Sigmoid colon (tissue), 7 donors: ENCODE data around the gene GALNT10. TPM values are rescaled to one million over a fixed set of nuclear protein-coding genes. Genes with fewer than 3 reads are reported as not detected.

Experiments
- DNase-seq: peaks from one replicate; pipeline ENCODE4 v3.0.0-alpha.2; 2019
- H3K27ac ChIP-seq, 4 donors: fragments of 200-600 bp; sonication (generic); one replicate each; pipeline ENCODE4 v1.5.1; 2016 to 2019; ENCODE audit warnings: mild to moderate bottlenecking in 1 of 4
- H3K27me3 ChIP-seq, 3 donors: fragments of 200-600 bp; sonication (generic); one replicate each; pipeline ENCODE4 v1.5.1; 2019; ENCODE audit warnings: mild to moderate bottlenecking in 1 of 3
- H3K36me3 ChIP-seq, 4 donors: fragments of 200-600 bp; sonication (generic); one replicate each; pipeline ENCODE4 v1.5.1; 2016 to 2019
- H3K4me1 ChIP-seq, 4 donors: fragments of 200-600 bp; sonication (generic); one replicate each; pipeline ENCODE4 v1.5.1; 2017 to 2019
- H3K4me3 ChIP-seq, 4 donors: fragments of 200-600 bp; sonication (generic); one replicate each; pipeline ENCODE4 v1.5.1; 2017 to 2019; ENCODE audit warnings: mild to moderate bottlenecking in 2 of 4, moderate library complexity in 1 of 4
- H3K9me3 ChIP-seq, 4 donors: fragments of 200-600 bp in 3 of 4; sonication (generic) in 3 of 4; one replicate each; pipeline versions ENCODE4 v1.5.1 to v1.6.1; 2013 to 2019
- CTCF ChIP-seq, 4 experiments: fragments of 450-650 bp in 3 of 4; fragments of 200-600 bp in 1 of 4; IDR thresholded peaks; one replicate each; pipeline ENCODE4 v1.5.1; 2016 to 2019; ENCODE audit warnings: antibody characterized with exemption in 4 of 4, mild to moderate bottlenecking in 3 of 4, moderate library complexity in 2 of 4
- EP300 ChIP-seq, 4 donors: sonication (generic); formaldehyde crosslinking; IDR thresholded peaks; one replicate each; pipeline ENCODE4 v1.6.1; 2017; ENCODE audit warnings: antibody characterized with exemption in 4 of 4
- POLR2A ChIP-seq, 2 donors: fragments of 450-650 bp; IDR thresholded peaks; one replicate each; pipeline ENCODE4 v1.6.1; 2016; ENCODE audit warnings: antibody characterized with exemption in 2 of 2, mild to moderate bottlenecking in 2 of 2, moderate library complexity in 2 of 2
- POLR2AphosphoS5 ChIP-seq, 4 donors: sonication (generic); formaldehyde crosslinking; IDR thresholded peaks; one replicate each; pipeline ENCODE4 v1.6.1; 2017; ENCODE audit warnings: antibody characterized with exemption in 4 of 4
- whole genome bisulfite sequencing, 2 donors: extraction: QIAGEN DNeasy Blood & Tissue Kit; methylation state at CpG; one replicate each; pipeline ENCODE4 v1.1.7; 2013; 5-methylcytosine and 5-hydroxymethylcytosine counted together
- intact Hi-C: fragments of 100-400 bp; cut with DNase I; formaldehyde crosslinking; loops from one replicate; pipeline ENCODE4 v1.15.1; 2023
- polyA plus RNA-seq, 3 donors: library from polyadenylated mRNA; stranded (reverse); fragments of 200-250 nt; gene quantifications; one replicate each; pipeline ENCODE4 v1.2.3, GENCODE V29; 2013
- total RNA-seq, 4 donors: library from RNA; depleted of rRNA; stranded (reverse); fragments of >200 nt; gene quantifications; one replicate each; pipeline ENCODE4 v1.1.0, GENCODE V29; 2016
- donor health status: healthy with polysubstance abuse.
- donor health status: Bipolar disorder and iron deficiency.
- donor health status: healthy.

Gene GALNT10
- total and polyA plus RNA-seq, 7 donors = 6.0 to 41.7 (median 24.3) TPM

DNA sequence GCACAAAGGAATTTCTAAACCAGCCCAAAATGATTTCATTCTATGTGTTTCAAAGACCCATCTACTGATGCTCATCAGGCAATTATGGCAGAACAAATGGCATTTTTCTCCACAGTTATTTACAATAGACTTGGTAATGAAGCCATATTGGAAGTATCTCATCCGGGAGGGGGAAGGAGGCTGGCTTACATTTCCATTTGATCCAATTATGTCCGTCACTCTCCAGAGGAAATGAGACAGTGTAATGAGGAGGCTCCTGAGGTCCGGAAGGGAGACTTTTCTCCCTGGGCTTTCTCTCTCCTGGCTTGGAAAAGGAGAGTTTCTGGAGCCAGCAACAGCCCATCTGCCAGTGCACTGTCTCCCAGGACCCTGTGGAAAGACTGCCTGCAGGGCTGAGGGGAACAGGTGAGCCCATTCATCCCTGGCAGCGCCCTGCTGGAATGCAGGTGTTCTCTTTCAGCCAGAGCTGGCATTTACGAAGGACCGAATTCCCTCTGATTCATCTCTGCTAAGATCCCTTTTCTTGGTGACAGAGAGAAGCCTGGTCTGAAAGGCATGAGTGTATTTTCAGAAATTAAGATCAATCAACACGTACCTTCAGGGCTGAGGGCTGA lies 200.3 kb downstream of the GALNT10 start:
- WGBS, 2 donors = 94 to 96% methylated on average over 7 of the region's 7 CpGs
- no peak overlapping the region for H3K27ac ChIP-seq
- H3K27me3 ChIP-seq = no peaks in the 10 kb centered on the region
- no peaks in the 10 kb centered on the region for H3K9me3 ChIP-seq
- H3K4me1 ChIP-seq = peaks cover 0 to 6% (median 0%) of the 10 kb centered on the region in 4 donors
- intact Hi-C loops = no loop called here
- no peak overlapping the region for H3K4me3 ChIP-seq
- no peak for TF ChIP-seq POLR2A (IDR thresholded peaks at IDR 0.05)
- no peak for TF ChIP-seq POLR2AphosphoS5 (IDR thresholded peaks at IDR 0.05)
- no peak for TF ChIP-seq CTCF (IDR thresholded peaks at IDR 0.05)
- no peak for TF ChIP-seq EP300 (IDR thresholded peaks at IDR 0.05)
- peaks cover 0 to 36% (median 0%) of the 10 kb centered on the region in 4 donors for H3K36me3 ChIP-seq
- DNase-seq = no peak

GRCh38 chr5:154391788-154392187 lies 201.3 kb downstream of the GALNT10 start:
- Histone ChIP-seq H3K27me3 (no peaks in the 10 kb centered on the region), H3K9me3 (no peaks in the 10 kb centered on the region), H3K4me3 (no peak overlapping the region), H3K4me1 (peaks cover 0 to 6% (median 0%) of the 10 kb centered on the region in 4 donors), H3K36me3 (peaks cover 0 to 27% (median 0%) of the 10 kb centered on the region in 4 donors), H3K27ac (no peak overlapping the region)
- whole genome bisulfite sequencing, 2 donors = 94 to 96% methylated on average over 2 of the region's 2 CpGs
- no peak for DNase-seq
- intact Hi-C loops = no loop called here
- TF ChIP-seq POLR2A (IDR thresholded peaks at IDR 0.05) = no peak

GRCh38 chr5:154393850-154394249 lies 203.3 kb downstream of the GALNT10 start:
- Histone ChIP-seq H3K36me3 (peaks cover 0 to 26% (median 0%) of the 10 kb centered on the region in 4 donors), H3K9me3 (no peaks in the 10 kb centered on the region), H3K27me3 (no peaks in the 10 kb centered on the region), H3K4me1 (peaks cover 0 to 6% (median 0%) of the 10 kb centered on the region in 4 donors), H3K4me3 (no peak overlapping the region), H3K27ac (no peak overlapping the region)
- 72 to 91% methylated on average over 3 of the region's 3 CpGs for WGBS, 2 donors
- TF ChIP-seq POLR2AphosphoS5 (IDR thresholded peaks at IDR 0.05) (no peak), EP300 (IDR thresholded peaks at IDR 0.05) (no peak), POLR2A (IDR thresholded peaks at IDR 0.05) (no peak), CTCF (IDR thresholded peaks at IDR 0.05) (no peak)
- intact Hi-C loops = no loop called here
- DNase-seq = no peak

- no peak for DNase-seq
- H3K4me1 ChIP-seq = peaks cover 0 to 6% (median 0%) of the 10 kb centered on the region in 4 donors
- intact Hi-C loops = no loop called here
- WGBS, 2 donors = 20 to 67% methylated on average over 5 of the region's 5 CpGs
- H3K9me3 ChIP-seq = no peaks in the 10 kb centered on the region
- H3K4me3 ChIP-seq = no peak overlapping the region
- H3K27ac ChIP-seq = no peak overlapping the region
- TF ChIP-seq EP300 (IDR thresholded peaks at IDR 0.05) = no peak
- TF ChIP-seq POLR2AphosphoS5 (IDR thresholded peaks at IDR 0.05) = no peak
- no peak for TF ChIP-seq POLR2A (IDR thresholded peaks at IDR 0.05)
- TF ChIP-seq CTCF (IDR thresholded peaks at IDR 0.05) = no peak
- H3K27me3 ChIP-seq = no peaks in the 10 kb centered on the region
- H3K36me3 ChIP-seq = peaks cover 0 to 26% (median 0%) of the 10 kb centered on the region in 4 donors
Measured at GRCh38 chr5:154394307-154394706, 203.8 kb downstream of the GALNT10 start.

- intact Hi-C loops = no loop called here
- H3K27ac ChIP-seq = no peak overlapping the region
- TF ChIP-seq CTCF (IDR thresholded peaks at IDR 0.05) = no peak
- no peak for TF ChIP-seq POLR2AphosphoS5 (IDR thresholded peaks at IDR 0.05)
- no peak for TF ChIP-seq POLR2A (IDR thresholded peaks at IDR 0.05)
- no peak for TF ChIP-seq EP300 (IDR thresholded peaks at IDR 0.05)
- H3K36me3 ChIP-seq = peaks cover 0 to 26% (median 0%) of the 10 kb centered on the region in 4 donors
- no peaks in the 10 kb centered on the region for H3K9me3 ChIP-seq
- WGBS, 2 donors = 66 to 71% methylated on average over 14 of the region's 14 CpGs
- peaks cover 0 to under 1% (median 0%) of the 10 kb centered on the region in 4 donors for H3K4me1 ChIP-seq
- no peaks in the 10 kb centered on the region for H3K27me3 ChIP-seq
- no peak overlapping the region for H3K4me3 ChIP-seq
- no peak for DNase-seq
Measured at GRCh38 chr5:154395407-154396106, 205.0 kb downstream of the GALNT10 start.
